Omental fat pad (tissue), 4 donors: ENCODE measurements around the gene LINC00237. TPM values are rescaled to one million over a fixed set of nuclear protein-coding genes. Genes with fewer than 3 reads are reported as not detected.

Experiments used
- ATAC-seq: fragments of 150-250 bp; one replicate; pipeline ENCODE4 v1.9.1; 2016; ENCODE audit warnings: mild to moderate bottlenecking, moderate library complexity; ENCODE audit not compliant: low FRiP score
- DNase-seq: peaks from one replicate; pipeline ENCODE4 v3.0.0-alpha.2; 2019; ENCODE audit warnings: low spot score
- total RNA-seq, 4 donors: library from RNA; depleted of rRNA; stranded (reverse); fragments of >200 nt; gene quantifications; one replicate each; pipeline ENCODE4 v1.1.0, GENCODE V29; 2016
- TF ChIP-seq, protein P1 (sequence below), 3 donors: fragments of 450-650 bp; IDR thresholded peaks; one replicate each; pipeline ENCODE4 v1.5.1; 2016 to 2017; ENCODE audit warnings: antibody characterized with exemption in 3 of 3, mild to moderate bottlenecking in 3 of 3, moderate library complexity in 2 of 3

Gene LINC00237
- total RNA-seq, 4 donors from 2014 or later = not detected

GRCh38 chr20:21134883-21135493 lies 28.8 kb upstream of the LINC00237 start:
- DNase-seq (no peak), ATAC-seq (no peak)
- TF ChIP-seq, protein P1, sequence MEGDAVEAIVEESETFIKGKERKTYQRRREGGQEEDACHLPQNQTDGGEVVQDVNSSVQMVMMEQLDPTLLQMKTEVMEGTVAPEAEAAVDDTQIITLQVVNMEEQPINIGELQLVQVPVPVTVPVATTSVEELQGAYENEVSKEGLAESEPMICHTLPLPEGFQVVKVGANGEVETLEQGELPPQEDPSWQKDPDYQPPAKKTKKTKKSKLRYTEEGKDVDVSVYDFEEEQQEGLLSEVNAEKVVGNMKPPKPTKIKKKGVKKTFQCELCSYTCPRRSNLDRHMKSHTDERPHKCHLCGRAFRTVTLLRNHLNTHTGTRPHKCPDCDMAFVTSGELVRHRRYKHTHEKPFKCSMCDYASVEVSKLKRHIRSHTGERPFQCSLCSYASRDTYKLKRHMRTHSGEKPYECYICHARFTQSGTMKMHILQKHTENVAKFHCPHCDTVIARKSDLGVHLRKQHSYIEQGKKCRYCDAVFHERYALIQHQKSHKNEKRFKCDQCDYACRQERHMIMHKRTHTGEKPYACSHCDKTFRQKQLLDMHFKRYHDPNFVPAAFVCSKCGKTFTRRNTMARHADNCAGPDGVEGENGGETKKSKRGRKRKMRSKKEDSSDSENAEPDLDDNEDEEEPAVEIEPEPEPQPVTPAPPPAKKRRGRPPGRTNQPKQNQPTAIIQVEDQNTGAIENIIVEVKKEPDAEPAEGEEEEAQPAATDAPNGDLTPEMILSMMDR (IDR thresholded peaks at IDR 0.05) = no peak

GRCh38 chr20:21133917-21134622 lies 27.9 kb upstream of the LINC00237 start:
- ATAC-seq (no peak), DNase-seq (no peak)
- TF ChIP-seq, protein P1 (IDR thresholded peaks at IDR 0.05) = no peak

DNA sequence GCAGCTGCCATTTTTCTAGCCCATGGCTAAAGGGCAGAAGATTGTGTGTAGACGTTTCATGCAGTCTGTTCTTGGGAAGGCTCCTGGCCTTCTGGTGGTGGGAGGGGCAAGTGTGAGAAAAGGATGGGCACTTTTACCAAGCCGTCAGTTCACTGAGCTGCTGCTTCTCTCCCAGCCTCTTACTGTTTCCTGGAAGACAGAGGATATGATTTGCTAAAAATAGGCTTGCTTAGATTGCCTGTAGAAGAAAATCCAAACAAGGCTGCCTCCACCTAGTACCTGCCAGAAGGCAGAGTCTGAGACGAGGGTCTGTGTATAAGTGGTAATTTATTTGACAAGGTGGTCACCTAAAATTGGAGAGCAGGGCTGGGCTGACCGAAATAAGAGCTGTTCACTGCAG lies 27.2 kb upstream of the LINC00237 start:
- DNase-seq = no peak
- TF ChIP-seq, protein P1 (IDR thresholded peaks at IDR 0.05) = no peak
- no peak for ATAC-seq

DNA sequence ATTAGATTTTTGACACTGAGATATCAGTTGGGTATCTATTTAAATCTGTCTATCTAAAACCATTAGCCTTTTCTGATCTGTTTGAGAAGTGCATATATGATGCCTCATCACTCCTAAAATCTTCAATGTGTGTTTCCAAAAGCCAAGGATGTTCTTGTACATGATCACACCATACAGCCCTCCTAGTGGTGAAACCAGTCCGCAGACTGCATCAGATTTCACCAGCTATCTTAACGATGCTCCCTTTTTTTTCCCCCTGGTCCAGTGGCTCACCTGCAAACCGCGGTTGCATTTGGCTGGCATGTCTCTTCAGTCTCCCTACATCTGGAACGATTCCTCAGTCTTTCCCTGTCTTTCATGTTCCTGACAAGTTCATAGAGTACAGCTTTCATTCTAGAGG lies 23.7 kb upstream of the LINC00237 start:
- TF ChIP-seq, protein P1 (IDR thresholded peaks at IDR 0.05) = no peak
- ATAC-seq (no peak), DNase-seq (no peak)

- TF ChIP-seq, protein P1 (IDR thresholded peaks at IDR 0.05) = no peak
- no peak for ATAC-seq
- DNase-seq = no peak
Observed at GRCh38 chr20:21127201-21127981, 21.2 kb upstream of the LINC00237 start.

DNA sequence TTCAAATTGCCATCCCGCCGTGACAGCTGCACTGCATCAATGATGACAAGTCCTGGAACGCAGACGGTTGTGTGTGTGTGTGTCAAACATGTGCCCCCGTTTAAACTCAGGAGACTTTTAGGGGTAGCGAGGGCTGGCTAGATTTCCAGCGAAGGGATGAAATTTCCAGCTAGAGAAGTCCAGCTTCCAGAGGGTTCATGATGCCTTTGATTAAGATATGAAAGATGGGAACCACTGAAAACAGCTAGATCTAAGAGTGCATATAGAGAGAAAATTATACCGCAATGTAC lies 20.4 kb upstream of the LINC00237 start:
- DNase-seq = no peak
- no peak for ATAC-seq
- TF ChIP-seq, protein P1 (IDR thresholded peaks at IDR 0.05) = no peak
